ENCODE measurements around the gene MORN1.

DNA sequence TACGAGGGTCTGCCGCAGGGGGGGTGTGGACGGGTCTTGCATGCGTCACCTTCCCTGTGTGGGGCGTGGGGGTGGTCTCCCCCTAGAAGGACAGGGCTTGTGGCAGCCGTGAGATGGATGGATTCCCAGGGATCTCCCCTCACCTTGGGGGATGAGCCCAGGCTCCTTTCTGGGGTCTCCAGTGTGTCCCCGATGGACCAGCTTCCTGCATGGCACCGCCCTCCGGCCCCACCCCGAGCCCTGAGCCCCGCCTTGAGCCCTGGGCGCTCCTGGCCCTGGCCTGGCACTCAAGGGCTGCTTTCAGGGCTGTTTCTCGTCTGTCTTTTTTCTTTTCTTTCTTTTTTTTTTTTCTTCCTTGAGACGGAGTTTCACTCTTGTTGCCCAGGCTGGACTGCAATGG, 103.7 kb downstream of the MORN1 start:
- TF ChIP-seq POLR2AphosphoS5 (IDR thresholded peaks at IDR 0.05) (no peak), EZH2 (IDR thresholded peaks at IDR 0.05; ENCODE audit: borderline replicate concordance, insufficient read depth, low read length, poor library complexity, severe bottlenecking) (no peak), MXI1 (conservative IDR thresholded peaks at IDR 0.05; ENCODE audit: poor library complexity, severe bottlenecking) (no peak), EP300 (conservative IDR thresholded peaks at IDR 0.05; ENCODE audit: poor library complexity, severe bottlenecking) (no peak), SMC3 (conservative IDR thresholded peaks at IDR 0.05; ENCODE audit: poor library complexity) (no peak)
- TF ChIP-seq, protein P1, sequence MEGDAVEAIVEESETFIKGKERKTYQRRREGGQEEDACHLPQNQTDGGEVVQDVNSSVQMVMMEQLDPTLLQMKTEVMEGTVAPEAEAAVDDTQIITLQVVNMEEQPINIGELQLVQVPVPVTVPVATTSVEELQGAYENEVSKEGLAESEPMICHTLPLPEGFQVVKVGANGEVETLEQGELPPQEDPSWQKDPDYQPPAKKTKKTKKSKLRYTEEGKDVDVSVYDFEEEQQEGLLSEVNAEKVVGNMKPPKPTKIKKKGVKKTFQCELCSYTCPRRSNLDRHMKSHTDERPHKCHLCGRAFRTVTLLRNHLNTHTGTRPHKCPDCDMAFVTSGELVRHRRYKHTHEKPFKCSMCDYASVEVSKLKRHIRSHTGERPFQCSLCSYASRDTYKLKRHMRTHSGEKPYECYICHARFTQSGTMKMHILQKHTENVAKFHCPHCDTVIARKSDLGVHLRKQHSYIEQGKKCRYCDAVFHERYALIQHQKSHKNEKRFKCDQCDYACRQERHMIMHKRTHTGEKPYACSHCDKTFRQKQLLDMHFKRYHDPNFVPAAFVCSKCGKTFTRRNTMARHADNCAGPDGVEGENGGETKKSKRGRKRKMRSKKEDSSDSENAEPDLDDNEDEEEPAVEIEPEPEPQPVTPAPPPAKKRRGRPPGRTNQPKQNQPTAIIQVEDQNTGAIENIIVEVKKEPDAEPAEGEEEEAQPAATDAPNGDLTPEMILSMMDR (IDR thresholded peaks at IDR 0.05; ENCODE audit: poor library complexity, severe bottlenecking) = no peak
- TF ChIP-seq, protein P2, sequence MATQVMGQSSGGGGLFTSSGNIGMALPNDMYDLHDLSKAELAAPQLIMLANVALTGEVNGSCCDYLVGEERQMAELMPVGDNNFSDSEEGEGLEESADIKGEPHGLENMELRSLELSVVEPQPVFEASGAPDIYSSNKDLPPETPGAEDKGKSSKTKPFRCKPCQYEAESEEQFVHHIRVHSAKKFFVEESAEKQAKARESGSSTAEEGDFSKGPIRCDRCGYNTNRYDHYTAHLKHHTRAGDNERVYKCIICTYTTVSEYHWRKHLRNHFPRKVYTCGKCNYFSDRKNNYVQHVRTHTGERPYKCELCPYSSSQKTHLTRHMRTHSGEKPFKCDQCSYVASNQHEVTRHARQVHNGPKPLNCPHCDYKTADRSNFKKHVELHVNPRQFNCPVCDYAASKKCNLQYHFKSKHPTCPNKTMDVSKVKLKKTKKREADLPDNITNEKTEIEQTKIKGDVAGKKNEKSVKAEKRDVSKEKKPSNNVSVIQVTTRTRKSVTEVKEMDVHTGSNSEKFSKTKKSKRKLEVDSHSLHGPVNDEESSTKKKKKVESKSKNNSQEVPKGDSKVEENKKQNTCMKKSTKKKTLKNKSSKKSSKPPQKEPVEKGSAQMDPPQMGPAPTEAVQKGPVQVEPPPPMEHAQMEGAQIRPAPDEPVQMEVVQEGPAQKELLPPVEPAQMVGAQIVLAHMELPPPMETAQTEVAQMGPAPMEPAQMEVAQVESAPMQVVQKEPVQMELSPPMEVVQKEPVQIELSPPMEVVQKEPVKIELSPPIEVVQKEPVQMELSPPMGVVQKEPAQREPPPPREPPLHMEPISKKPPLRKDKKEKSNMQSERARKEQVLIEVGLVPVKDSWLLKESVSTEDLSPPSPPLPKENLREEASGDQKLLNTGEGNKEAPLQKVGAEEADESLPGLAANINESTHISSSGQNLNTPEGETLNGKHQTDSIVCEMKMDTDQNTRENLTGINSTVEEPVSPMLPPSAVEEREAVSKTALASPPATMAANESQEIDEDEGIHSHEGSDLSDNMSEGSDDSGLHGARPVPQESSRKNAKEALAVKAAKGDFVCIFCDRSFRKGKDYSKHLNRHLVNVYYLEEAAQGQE (IDR thresholded peaks at IDR 0.05; ENCODE audit: borderline replicate concordance) = no peak

All from neural cell (in vitro differentiated cells).